Gastrocnemius medialis (tissue), 4 donors: ENCODE measurements around the gene P2RX2. TPM values are rescaled to one million over a fixed set of nuclear protein-coding genes. Genes with fewer than 3 reads are reported as not detected.

ENCODE experiments used
- ATAC-seq, 2 donors: fragments of 150-250 bp; one replicate each; pipeline ENCODE4 v1.9.1; 2016
- DNase-seq, 2 donors: peaks; one replicate each; pipeline ENCODE4 v3.0.0-alpha.2; 2019
- H3K27ac ChIP-seq, 4 donors: fragments of 200-600 bp; sonication (generic); 1 replicate in 1 of 4; 2 replicates in 3 of 4; pipeline ENCODE4 v1.5.1; 2016 to 2018; ENCODE audit warnings: mild to moderate bottlenecking in 2 of 4, moderate library complexity in 1 of 4
- H3K27me3 ChIP-seq, 3 donors: fragments of 200-600 bp; sonication (generic) in 2 of 3; 1 replicate in 1 of 3; 2 replicates in 2 of 3; pipeline versions ENCODE4 v1.5.1 to v1.6.0; 2016 to 2019; ENCODE audit warnings: mild to moderate bottlenecking in 1 of 3, moderate library complexity in 1 of 3
- H3K36me3 ChIP-seq, 2 donors: fragments of 200-600 bp; sonication (generic) in 1 of 2; one replicate each; pipeline ENCODE4 v1.5.1; 2017 to 2018
- H3K4me1 ChIP-seq, 2 donors: fragments of 200-600 bp; sonication (generic) in 1 of 2; one replicate each; pipeline ENCODE4 v1.5.1; 2016 to 2017; ENCODE audit warnings: mild to moderate bottlenecking in 2 of 2
- H3K4me3 ChIP-seq, 4 donors: fragments of 200-600 bp; sonication (generic) in 3 of 4; 1 replicate in 1 of 4; 2 replicates in 3 of 4; pipeline ENCODE4 v1.5.1; 2016 to 2019; ENCODE audit warnings: mild to moderate bottlenecking in 2 of 4
- H3K9me3 ChIP-seq, 3 donors: fragments of 200-600 bp; sonication (generic) in 2 of 3; 1 replicate in 1 of 3; 2 replicates in 2 of 3; pipeline ENCODE4 v1.5.1; 2016 to 2019
- CTCF ChIP-seq, 5 experiments: fragments of 450-650 bp in 3 of 5; fragments of 200-600 bp in 2 of 5; sonication (generic) in 2 of 5; IDR thresholded peaks in 4 of 5; conservative IDR thresholded peaks in 1 of 5; 1 replicate in 4 of 5; 2 replicates in 1 of 5; pipeline ENCODE4 v1.5.1; 2016 to 2019; ENCODE audit warnings: antibody characterized with exemption in 5 of 5, mild to moderate bottlenecking in 3 of 5, moderate library complexity in 3 of 5
- POLR2A ChIP-seq, 2 donors: fragments of 450-650 bp; IDR thresholded peaks; one replicate each; pipeline ENCODE4 v1.6.1; 2017; ENCODE audit warnings: antibody characterized with exemption in 2 of 2, mild to moderate bottlenecking in 2 of 2, moderate library complexity in 2 of 2
- in situ Hi-C, 4 donors: fragments of 200-750 bp; cut with MboI; loops; one replicate each; pipeline versions ENCODE4 v1.15.0 to v1.8.0; 2017; ENCODE audit warnings: low sequenced_read_pairs in 4 of 4
- intact Hi-C: fragments of 100-400 bp; cut with DNase I; formaldehyde crosslinking; loops from one replicate; pipeline ENCODE4 v1.15.1; 2023; ENCODE audit warnings: low total_unique reads
- total RNA-seq, 4 donors: library from RNA; depleted of rRNA; stranded (reverse); fragments of >200 nt; gene quantifications; one replicate each; pipeline versions ENCODE4 v1.1.0 to v1.2.3, GENCODE V29; 2016

Gene P2RX2
- total RNA-seq, 4 donors from 2014 or later, result not detected

DNA sequence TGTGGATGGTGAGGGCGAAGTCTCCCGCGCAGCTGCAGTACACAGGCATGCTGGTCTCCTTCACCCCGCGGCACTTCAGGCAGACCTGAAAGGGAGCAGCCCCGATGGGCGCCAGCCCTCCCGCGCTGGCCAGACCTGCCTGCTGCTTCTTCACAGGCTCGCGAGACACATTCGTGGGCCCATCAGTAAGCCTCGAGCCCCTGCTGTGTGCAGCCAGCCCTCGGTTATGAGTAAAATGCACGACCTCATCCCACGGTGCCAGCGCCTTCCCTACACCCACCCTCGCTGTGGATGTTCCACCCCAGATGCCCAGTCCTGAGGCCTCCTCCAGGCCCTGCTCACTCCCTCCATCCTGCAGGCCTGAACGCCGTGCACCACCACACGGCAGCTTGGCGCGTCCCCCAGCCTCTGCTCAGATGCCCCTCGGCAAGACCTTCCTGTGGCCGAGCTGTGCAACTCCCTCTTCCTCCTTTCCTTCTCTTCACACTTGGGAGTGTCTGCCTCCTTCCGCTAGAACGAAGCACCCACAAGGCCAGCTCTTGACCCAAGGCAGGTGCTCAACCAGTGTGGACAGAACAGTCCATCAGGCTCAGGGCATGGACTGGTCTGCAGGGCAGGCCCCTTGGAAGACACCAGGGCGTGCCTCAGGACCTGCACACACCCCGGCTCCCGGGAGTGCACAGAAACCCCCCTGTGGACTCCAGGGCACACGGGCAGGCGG lies 6.5 kb downstream of the P2RX2 start:
- peaks cover 6 to 10% (median 6%) of the 10 kb centered on the region in 3 donors for H3K27me3 ChIP-seq
- intact Hi-C loops, result no loop called here
- H3K4me3 ChIP-seq, result no peak overlapping the region
- no peaks in the 10 kb centered on the region for H3K9me3 ChIP-seq
- TF ChIP-seq CTCF (IDR thresholded peaks at IDR 0.05 in 4 of 5, conservative IDR thresholded peaks at IDR 0.05 in 1 of 5) (no peak), POLR2A (IDR thresholded peaks at IDR 0.05) (no peak)
- ATAC-seq, result no peak
- peaks cover 0 to 5% of the 10 kb centered on the region in 2 donors for H3K4me1 ChIP-seq
- in situ Hi-C loops, result loop anchor here in 1 of 4 donors (25.0 kb wide), 1 partner anchor 213 kb away; no protein-coding TSS in a partner anchor
- peaks cover 0 to 17% of the 10 kb centered on the region in 2 donors for H3K36me3 ChIP-seq
- DNase-seq, result no peak
- H3K27ac ChIP-seq, result no peak overlapping the region

DNA sequence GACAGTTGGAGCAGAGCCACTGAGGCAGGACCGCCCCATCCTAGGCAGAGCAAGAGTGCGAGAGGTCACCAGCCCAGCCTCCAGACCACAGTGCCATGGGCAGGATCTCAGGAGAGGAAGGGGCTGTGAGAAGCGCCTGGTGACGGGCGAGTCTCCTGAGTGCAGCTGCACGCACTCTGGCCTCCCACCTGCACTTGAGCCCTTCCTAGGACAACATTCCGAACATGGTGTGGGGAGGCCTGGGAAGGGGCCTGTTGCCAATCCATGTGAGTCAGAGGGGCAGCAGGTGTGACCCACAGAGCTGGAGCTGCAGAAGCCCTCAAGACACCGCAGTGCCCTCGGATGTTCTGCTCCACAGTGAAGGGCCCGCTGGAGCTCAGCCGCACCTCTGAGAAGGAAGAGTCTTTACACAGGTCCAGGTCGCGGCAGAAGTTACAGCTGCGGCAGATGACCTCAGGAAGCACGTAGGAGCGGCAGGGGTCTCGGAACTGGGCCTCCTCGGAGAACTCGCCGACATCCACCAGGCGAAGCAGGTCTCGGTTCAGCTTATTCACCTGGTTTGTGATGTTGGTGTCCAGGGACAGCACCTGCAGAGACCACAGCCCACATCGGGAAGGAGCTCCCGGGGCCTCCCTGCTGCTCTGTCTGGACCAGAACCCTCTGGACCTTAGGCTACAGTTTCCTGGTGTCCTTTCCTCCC lies 7.3 kb downstream of the P2RX2 start:
- ATAC-seq, result no peak
- H3K9me3 ChIP-seq, result no peaks in the 10 kb centered on the region
- H3K4me1 ChIP-seq, result peaks cover 0 to 5% of the 10 kb centered on the region in 2 donors
- in situ Hi-C loops (no loop called here), intact Hi-C loops (no loop called here)
- no peak for DNase-seq
- no peak overlapping the region for H3K4me3 ChIP-seq
- no peak overlapping the region for H3K27ac ChIP-seq
- peaks cover 0 to 24% of the 10 kb centered on the region in 2 donors for H3K36me3 ChIP-seq
- TF ChIP-seq CTCF (IDR thresholded peaks at IDR 0.05 in 4 of 5, conservative IDR thresholded peaks at IDR 0.05 in 1 of 5) (no peak), POLR2A (IDR thresholded peaks at IDR 0.05) (no peak)
- peaks cover 0 to 5% (median 0%) of the 10 kb centered on the region in 3 donors for H3K27me3 ChIP-seq

- H3K9me3 ChIP-seq, result no peaks in the 10 kb centered on the region
- ATAC-seq (no peak), DNase-seq (no peak)
- in situ Hi-C loops (no loop called here), intact Hi-C loops (no loop called here)
- H3K27me3 ChIP-seq, result no peaks in the 10 kb centered on the region
- no peak for TF ChIP-seq POLR2A (IDR thresholded peaks at IDR 0.05)
- no peak for TF ChIP-seq CTCF (IDR thresholded peaks at IDR 0.05 in 4 of 5, conservative IDR thresholded peaks at IDR 0.05 in 1 of 5)
- H3K36me3 ChIP-seq, result peaks cover 0 to 45% of the 10 kb centered on the region in 2 donors
- no peaks in the 10 kb centered on the region for H3K4me1 ChIP-seq
- H3K27ac ChIP-seq, result no peak overlapping the region
- no peak overlapping the region for H3K4me3 ChIP-seq
These were observed 10.8 kb downstream of the P2RX2 start for GRCh38 chr12:132629330-132629729.

DNA sequence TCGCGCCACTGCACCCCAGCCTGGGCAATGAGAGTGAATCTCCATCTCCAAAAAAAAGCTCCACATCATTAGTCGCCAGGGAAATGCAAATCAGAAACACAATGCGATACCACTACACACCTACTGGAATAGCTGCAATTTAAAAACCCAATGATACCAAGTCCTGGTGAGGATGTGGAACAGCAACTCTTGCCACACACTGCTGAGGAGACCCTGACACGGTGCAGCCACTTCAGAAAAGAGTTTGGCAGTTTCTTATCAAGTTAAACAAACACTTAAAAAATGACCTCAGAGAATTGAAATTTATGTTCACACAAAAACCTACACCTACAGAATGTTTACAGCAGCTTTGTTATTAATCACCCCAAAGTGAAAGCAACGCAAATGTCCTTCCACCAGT lies 12.1 kb downstream of the P2RX2 start:
- DNase-seq (no peak), ATAC-seq (no peak)
- Histone ChIP-seq H3K36me3 (peaks cover 0 to 46% of the 10 kb centered on the region in 2 donors), H3K27ac (no peak overlapping the region), H3K27me3 (no peaks in the 10 kb centered on the region), H3K9me3 (no peaks in the 10 kb centered on the region), H3K4me1 (no peaks in the 10 kb centered on the region), H3K4me3 (no peak overlapping the region)
- in situ Hi-C loops (no loop called here), intact Hi-C loops (no loop called here)
- TF ChIP-seq CTCF (IDR thresholded peaks at IDR 0.05 in 4 of 5, conservative IDR thresholded peaks at IDR 0.05 in 1 of 5) (no peak), POLR2A (IDR thresholded peaks at IDR 0.05) (no peak)
